Measurements from ENCODE around the gene BORA. TPM values are rescaled to one million over a fixed set of nuclear protein-coding genes. Genes with fewer than 3 reads are reported as not detected.

Gene BORA
- total and polyA plus RNA-seq, 10 of the 15 experiments (the other 5 are each of a cell fraction or from before 2014, with no cell fraction given), result 15.1 to 38.7 (median 23.2) TPM

- TF ChIP-seq, protein P1, sequence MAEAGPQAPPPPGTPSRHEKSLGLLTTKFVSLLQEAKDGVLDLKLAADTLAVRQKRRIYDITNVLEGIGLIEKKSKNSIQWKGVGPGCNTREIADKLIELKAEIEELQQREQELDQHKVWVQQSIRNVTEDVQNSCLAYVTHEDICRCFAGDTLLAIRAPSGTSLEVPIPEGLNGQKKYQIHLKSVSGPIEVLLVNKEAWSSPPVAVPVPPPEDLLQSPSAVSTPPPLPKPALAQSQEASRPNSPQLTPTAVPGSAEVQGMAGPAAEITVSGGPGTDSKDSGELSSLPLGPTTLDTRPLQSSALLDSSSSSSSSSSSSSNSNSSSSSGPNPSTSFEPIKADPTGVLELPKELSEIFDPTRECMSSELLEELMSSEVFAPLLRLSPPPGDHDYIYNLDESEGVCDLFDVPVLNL (IDR thresholded peaks at IDR 0.05; ENCODE audit: low read depth, low read length), result peak; percentile 97
- TF ChIP-seq ZBTB11 (CRISPR knock-in tag; IDR thresholded peaks at IDR 0.05) (peak; percentile 13; the same call in 1 of the 2 replicates), GATAD2B (conservative IDR thresholded peaks at IDR 0.05; ENCODE audit: low read depth) (peak; percentile 55; the same call in 1 of the 2 replicates), GABPA (IDR thresholded peaks at IDR 0.05; ENCODE audit: low read depth) (peak; percentile 80), BRCA1 (IDR thresholded peaks at IDR 0.05; ENCODE audit: low read depth, low read length) (no peak), SP1 (IDR thresholded peaks at IDR 0.05; ENCODE audit: low read depth, low read length) (peak; percentile 96), RB1 (IDR thresholded peaks at IDR 0.05; ENCODE audit: borderline replicate concordance) (peak; percentile 74; the same call in 1 of the 2 replicates), ZNF24 (IDR thresholded peaks at IDR 0.05) (no peak), EP300 (IDR thresholded peaks at IDR 0.05; ENCODE audit: borderline replicate concordance in 1 of 2, control insufficient read depth in 1 of 2, low read depth in 2 of 2, low read length in 2 of 2) (no peak)
These were observed at the start of gene BORA, which contains the start of gene MZT1 (continued) for GRCh38 chr13:72727417-72728289.
